Measurements from ENCODE around the gene EPN2.

EPN2 gene

GRCh38 chr17:19294443-19294842 is 57.3 kb downstream of the EPN2 start:
- no peak for DNase-seq (ENCODE audit: low spot score)

GRCh38 chr17:19295473-19296135 is 58.4 kb downstream of the EPN2 start:
- DNase-seq (ENCODE audit: low spot score) = no peak

GRCh38 chr17:19296786-19297778 is 59.9 kb downstream of the EPN2 start:
- no peak for DNase-seq (ENCODE audit: low spot score)

- no peak for DNase-seq (ENCODE audit: low spot score)
These were observed 61.5 kb downstream of the EPN2 start for GRCh38 chr17:19298569-19299213.

GRCh38 chr17:19299214-19299747 is 62.1 kb downstream of the EPN2 start:
- no peak for DNase-seq (ENCODE audit: low spot score)

GRCh38 chr17:19299866-19300265 is 62.7 kb downstream of the EPN2 start:
- no peak for DNase-seq (ENCODE audit: low spot score)

GRCh38 chr17:19301274-19301951 is 64.2 kb downstream of the EPN2 start:
- DNase-seq (ENCODE audit: low spot score) = no peak

- DNase-seq (ENCODE audit: low spot score) = no peak
These were observed 64.8 kb downstream of the EPN2 start for GRCh38 chr17:19301973-19302372.

- no peak for DNase-seq (ENCODE audit: low spot score)
These were observed 65.7 kb downstream of the EPN2 start for GRCh38 chr17:19302791-19303331.

GRCh38 chr17:19303367-19303776 is 66.2 kb downstream of the EPN2 start:
- DNase-seq (ENCODE audit: low spot score) = no peak

GRCh38 chr17:19304209-19304608 is 67.0 kb downstream of the EPN2 start:
- peak; percentile 15 for DNase-seq (ENCODE audit: low spot score)

GRCh38 chr17:19304751-19305150 is 67.6 kb downstream of the EPN2 start:
- no peak for DNase-seq (ENCODE audit: low spot score)

GRCh38 chr17:19305256-19305655 is 68.1 kb downstream of the EPN2 start:
- no peak for DNase-seq (ENCODE audit: low spot score)

GRCh38 chr17:19305761-19306159 is 68.6 kb downstream of the EPN2 start:
- no peak for DNase-seq (ENCODE audit: low spot score)

- peak; percentile 55 for DNase-seq (ENCODE audit: low spot score)
These were observed 69.3 kb downstream of the EPN2 start for GRCh38 chr17:19306160-19307111.

GRCh38 chr17:19307521-19307920 is 70.4 kb downstream of the EPN2 start:
- DNase-seq (ENCODE audit: low spot score) = no peak

- DNase-seq (ENCODE audit: low spot score) = no peak
These were observed 71.2 kb downstream of the EPN2 start for GRCh38 chr17:19308398-19308797.

GRCh38 chr17:19309701-19310100 is 72.5 kb downstream of the EPN2 start:
- DNase-seq (ENCODE audit: low spot score) = no peak

- no peak for DNase-seq (ENCODE audit: low spot score)
These were observed 73.0 kb downstream of the EPN2 start for GRCh38 chr17:19310151-19310550.

GRCh38 chr17:19311016-19311415 is 73.8 kb downstream of the EPN2 start:
- no peak for DNase-seq (ENCODE audit: low spot score)
